ENCODE measurements around the gene GRK2.

GRK2 gene

DNA sequence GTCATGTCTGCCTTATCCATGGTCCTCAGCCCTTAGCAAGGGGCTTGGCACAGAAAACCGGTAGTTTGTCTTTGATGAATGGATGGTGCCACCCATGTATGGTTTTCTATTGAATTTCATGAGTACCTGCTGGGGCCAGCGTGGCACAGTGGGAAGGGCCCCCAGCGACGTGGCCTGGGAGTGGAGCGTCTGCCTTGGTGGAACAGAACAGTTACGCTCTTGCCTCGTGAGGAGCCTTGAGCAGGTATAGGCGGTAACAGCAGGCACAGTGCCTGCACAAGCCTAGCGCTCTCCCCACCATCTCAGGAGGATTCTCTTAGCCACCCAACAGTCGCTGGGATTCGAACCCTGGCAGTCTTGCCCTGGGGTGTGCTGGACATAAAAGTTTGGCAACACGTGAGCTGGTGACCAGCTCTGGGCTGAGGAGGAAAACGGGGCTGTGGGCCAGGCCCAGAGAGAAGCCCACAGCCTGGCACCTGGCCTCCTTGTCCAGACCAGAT is 34.0 kb downstream of the GRK2 start:
- TF ChIP-seq, protein P1, sequence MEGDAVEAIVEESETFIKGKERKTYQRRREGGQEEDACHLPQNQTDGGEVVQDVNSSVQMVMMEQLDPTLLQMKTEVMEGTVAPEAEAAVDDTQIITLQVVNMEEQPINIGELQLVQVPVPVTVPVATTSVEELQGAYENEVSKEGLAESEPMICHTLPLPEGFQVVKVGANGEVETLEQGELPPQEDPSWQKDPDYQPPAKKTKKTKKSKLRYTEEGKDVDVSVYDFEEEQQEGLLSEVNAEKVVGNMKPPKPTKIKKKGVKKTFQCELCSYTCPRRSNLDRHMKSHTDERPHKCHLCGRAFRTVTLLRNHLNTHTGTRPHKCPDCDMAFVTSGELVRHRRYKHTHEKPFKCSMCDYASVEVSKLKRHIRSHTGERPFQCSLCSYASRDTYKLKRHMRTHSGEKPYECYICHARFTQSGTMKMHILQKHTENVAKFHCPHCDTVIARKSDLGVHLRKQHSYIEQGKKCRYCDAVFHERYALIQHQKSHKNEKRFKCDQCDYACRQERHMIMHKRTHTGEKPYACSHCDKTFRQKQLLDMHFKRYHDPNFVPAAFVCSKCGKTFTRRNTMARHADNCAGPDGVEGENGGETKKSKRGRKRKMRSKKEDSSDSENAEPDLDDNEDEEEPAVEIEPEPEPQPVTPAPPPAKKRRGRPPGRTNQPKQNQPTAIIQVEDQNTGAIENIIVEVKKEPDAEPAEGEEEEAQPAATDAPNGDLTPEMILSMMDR (IDR thresholded peaks at IDR 0.05): no peak
- no peak for TF ChIP-seq ZFX (IDR thresholded peaks at IDR 0.05; ENCODE audit: borderline replicate concordance)
- 0 out of 2 replicates have a peak overlapping the region, but pooled peaks have one; percentile 17 for H3K27ac ChIP-seq

DNA sequence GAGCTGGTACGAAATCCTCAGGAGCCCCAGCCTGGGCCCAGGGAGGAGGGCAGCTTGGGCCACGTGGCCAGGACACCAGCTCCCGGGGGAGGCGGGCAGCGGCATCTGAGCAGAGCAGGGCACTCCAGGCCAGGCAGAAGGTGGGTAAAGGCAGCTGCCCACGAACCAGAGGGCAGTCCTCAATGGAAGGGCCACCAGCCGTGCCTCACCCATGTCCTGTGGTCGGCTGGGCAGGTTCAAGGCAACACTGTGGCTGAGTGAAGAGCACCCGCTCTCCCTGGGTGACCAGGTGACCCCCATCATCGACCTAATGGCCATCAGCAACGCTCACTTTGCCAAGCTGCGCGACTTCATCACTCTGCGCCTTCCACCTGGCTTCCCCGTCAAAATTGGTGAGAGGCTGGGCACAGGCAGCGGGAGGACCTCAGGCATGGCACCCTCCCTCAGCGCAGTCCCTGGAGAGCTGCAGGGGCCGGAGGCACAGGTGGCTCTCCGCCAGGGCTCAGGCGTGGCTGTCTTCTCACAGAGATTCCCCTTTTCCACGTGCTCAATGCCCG is 34.6 kb downstream of the GRK2 start:
- peak overlapping the region; percentile 97; the same call in 1 of the 2 replicates for H3K27ac ChIP-seq
- TF ChIP-seq, protein P1 (IDR thresholded peaks at IDR 0.05): no peak
- TF ChIP-seq ZFX (IDR thresholded peaks at IDR 0.05; ENCODE audit: borderline replicate concordance): no peak

DNA sequence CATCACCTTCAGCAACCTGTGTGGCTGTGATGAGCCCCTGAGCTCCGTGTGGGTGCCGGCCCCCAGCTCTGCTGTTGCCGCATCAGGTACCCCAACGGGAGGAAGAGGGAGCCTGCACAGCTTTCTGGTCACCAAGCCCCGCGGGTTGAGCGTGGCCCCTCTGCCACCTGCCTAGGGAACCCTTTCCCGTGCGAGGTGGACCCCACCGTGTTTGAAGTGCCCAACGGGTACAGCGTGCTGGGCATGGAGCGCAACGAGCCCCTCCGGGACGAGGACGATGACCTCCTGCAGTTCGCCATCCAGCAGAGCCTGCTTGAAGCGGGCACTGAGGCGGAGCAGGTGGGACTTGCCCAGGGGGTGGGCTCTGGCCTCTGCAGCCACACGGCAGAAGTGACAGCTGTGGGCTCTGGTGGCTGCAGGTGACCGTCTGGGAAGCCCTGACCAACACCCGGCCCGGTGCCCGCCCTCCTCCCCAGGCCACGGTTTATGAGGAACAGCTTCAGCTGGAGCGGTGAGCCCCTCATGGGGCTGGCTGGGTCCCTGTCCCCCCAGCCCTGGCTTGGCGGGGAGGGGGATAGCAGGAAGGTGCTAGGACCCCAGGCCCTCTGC is 35.1 kb downstream of the GRK2 start:
- H3K27ac ChIP-seq: peak overlapping the region; percentile 97
- no peak for TF ChIP-seq ZFX (IDR thresholded peaks at IDR 0.05; ENCODE audit: borderline replicate concordance)
- TF ChIP-seq, protein P1 (IDR thresholded peaks at IDR 0.05): no peak

DNA sequence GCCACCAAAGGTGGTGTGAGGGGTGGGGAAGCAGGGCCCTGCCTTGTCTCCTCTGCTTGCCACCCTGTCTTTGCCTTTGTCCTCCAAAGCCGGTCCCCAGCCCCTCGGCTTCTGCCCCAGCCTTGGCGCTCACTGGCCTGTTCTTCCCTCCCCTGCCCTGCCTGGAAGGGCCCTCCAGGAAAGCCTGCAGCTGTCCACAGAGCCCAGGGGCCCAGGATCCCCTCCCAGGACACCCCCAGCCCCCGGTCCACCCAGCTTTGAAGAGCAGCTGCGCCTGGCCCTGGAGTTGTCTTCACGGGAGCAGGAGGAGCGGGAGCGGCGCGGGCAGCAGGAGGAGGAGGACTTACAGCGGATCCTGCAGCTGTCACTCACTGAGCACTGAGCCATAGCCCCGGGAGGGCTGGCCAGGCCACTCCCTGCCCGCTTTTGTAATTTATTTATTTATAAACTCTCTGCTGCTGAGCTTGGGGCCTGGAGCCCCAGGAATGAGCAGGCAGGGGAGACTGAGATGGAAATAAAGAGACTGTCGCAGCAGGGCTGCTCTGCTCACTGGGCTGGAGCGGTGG is 35.8 kb downstream of the GRK2 start:
- H3K27ac ChIP-seq: peak overlapping the region; percentile 97
- TF ChIP-seq ZFX (IDR thresholded peaks at IDR 0.05; ENCODE audit: borderline replicate concordance): no peak
- TF ChIP-seq, protein P1 (IDR thresholded peaks at IDR 0.05): no peak

GRCh38 chr11:67302571-67303131 is 36.4 kb downstream of the GRK2 start:
- H3K27ac ChIP-seq: peak overlapping the region; percentile 97
- TF ChIP-seq, protein P1 (IDR thresholded peaks at IDR 0.05): no peak

DNA sequence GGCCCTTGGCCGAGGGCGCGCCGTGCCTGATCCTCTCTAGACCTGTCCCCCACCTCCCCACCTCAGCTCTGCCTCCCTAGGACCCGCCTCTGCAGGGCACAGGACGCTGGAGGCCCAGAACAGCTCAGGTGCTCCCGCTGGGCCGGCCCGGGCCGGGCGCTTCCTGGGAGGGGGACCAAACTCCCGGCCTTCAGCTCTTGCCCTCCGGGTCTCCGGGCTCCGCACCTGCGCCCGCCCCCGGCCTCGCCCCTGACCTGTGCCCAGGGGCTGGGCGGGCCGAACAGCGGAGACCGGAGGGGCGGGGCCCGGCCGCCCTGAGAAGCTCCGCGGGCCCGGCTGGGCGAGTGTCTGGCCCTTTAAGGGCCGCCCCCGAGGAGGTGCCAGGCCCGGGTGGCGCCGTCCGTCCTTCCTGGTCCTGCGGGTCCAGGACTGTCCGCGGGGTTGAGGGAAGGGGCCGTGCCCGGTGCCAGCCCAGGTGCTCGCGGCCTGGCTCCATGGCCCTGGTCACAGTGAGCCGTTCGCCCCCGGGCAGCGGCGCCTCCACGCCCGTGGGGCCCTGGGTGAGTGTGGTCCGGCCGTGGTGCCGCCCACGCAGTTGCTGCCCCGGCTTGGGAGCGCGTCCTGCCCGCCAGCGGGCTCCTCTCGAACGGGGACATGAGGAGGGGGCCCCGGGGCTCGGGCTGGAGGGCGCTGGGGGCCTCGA is 37.0 kb downstream of the GRK2 start, which contains the start of gene SSH3:
Gene SSH3 (plus strand): TSS at position 399 of the 703 bp plus-strand sequence. CDS start 96 bp downstream, at position 495.
- peak within 1 kb of the TSS; percentile 97 for H3K27ac ChIP-seq
- no peak for TF ChIP-seq ZFX (IDR thresholded peaks at IDR 0.05; ENCODE audit: borderline replicate concordance)
- TF ChIP-seq, protein P1 (IDR thresholded peaks at IDR 0.05): no peak
